PC-9 (cell line): ENCODE results near the gene UGT1A10. TPM values are rescaled to one million over a fixed set of nuclear protein-coding genes. Genes with fewer than 3 reads are reported as not detected.

ENCODE experiments used
- BruUV-seq: library from RNA; stranded (reverse); fragments of 400-500 nt; replicated peaks from 2 replicates; lab custom pipeline; 2021; lab: Mats Ljungman, UMichigan
- CTCF ChIA-PET: fragments of 300-600 bp; sonication (Branson Sonifier 250); formaldehyde crosslinking; loops from one replicate; lab custom pipeline; 2022; ENCODE audit warnings: antibody characterized with exemption; lab: Charles Lee
- POLR2A ChIA-PET: fragments of 300-600 bp; sonication (Branson Sonifier 250); formaldehyde crosslinking; loops from one replicate; lab custom pipeline; 2022; ENCODE audit warnings: antibody characterized with exemption; ENCODE audit not compliant: unreplicated experiment; lab: Charles Lee
- DNase-seq, 2 experiments: peaks; one replicate each; pipeline versions ENCODE4 v3.0.0 to v3.0.0-alpha.2; 2015 to 2022; ENCODE audit warnings: mixed read lengths in 1 of 2
- H2AFZ ChIP-seq: fragments of 200-600 bp; sonication (generic); 2 replicates; pipeline ENCODE4 v1.8.1; 2017; ENCODE audit warnings: antibody characterized with exemption
- H3F3A ChIP-seq: fragments of 200-600 bp; sonication (generic); 2 replicates; pipeline ENCODE4 v1.8.1; 2017; ENCODE audit warnings: antibody characterized with exemption, mild to moderate bottlenecking, low read depth; ENCODE audit not compliant: insufficient read depth
- H3K27ac ChIP-seq: fragments of 200-600 bp; sonication (generic); 2 replicates; pipeline ENCODE4 v1.6.1; 2016; ENCODE audit warnings: mixed run types
- H3K27me3 ChIP-seq: fragments of 200-600 bp; sonication (generic); 2 replicates; pipeline ENCODE4 v1.6.1; 2016; ENCODE audit warnings: low read depth, mixed run types; ENCODE audit not compliant: insufficient read depth
- H3K36me3 ChIP-seq: fragments of 200-600 bp; sonication (generic); 2 replicates; pipeline ENCODE4 v1.6.1; 2016; ENCODE audit warnings: low read depth, mixed run types
- H3K4me1 ChIP-seq: fragments of 200-600 bp; sonication (generic); replicated peaks from 2 replicates; pipeline ENCODE4 v1.6.1; 2016; ENCODE audit warnings: mixed run types; ENCODE audit not compliant: insufficient read depth
- H3K4me2 ChIP-seq: fragments of 200-600 bp; sonication (generic); 2 replicates; pipeline ENCODE4 v1.6.1; 2017; ENCODE audit warnings: mixed run types
- H3K4me3 ChIP-seq: fragments of 200-600 bp; sonication (generic); 2 replicates; pipeline ENCODE4 v1.6.1; 2016; ENCODE audit warnings: mixed run types
- H3K79me2 ChIP-seq: fragments of 200-600 bp; sonication (generic); 2 replicates; pipeline ENCODE4 v1.6.1; 2017; ENCODE audit warnings: low read depth, mixed run types
- H3K9me2 ChIP-seq: fragments of 200-600 bp; sonication (generic); 2 replicates; pipeline ENCODE4 v1.8.1; 2017; ENCODE audit warnings: mild to moderate bottlenecking; ENCODE audit not compliant: insufficient read depth
- H3K9me3 ChIP-seq: fragments of 200-600 bp; sonication (generic); 2 replicates; pipeline ENCODE4 v1.8.1; 2016; ENCODE audit warnings: low read depth; ENCODE audit not compliant: insufficient read depth
- H4K20me1 ChIP-seq: fragments of 200-600 bp; sonication (generic); 2 replicates; pipeline ENCODE4 v1.8.1; 2017; ENCODE audit not compliant: insufficient read depth
- EZH2 ChIP-seq: fragments of 200-600 bp; sonication (generic); IDR thresholded peaks from 2 replicates; pipeline ENCODE4 v1.8.0; 2017; ENCODE audit warnings: antibody characterized with exemption, low read depth
- intact Hi-C: fragments of 100-400 bp; cut with micrococcal nuclease; formaldehyde crosslinking; loops from one replicate; pipeline ENCODE4 v1.10.0; 2022; ENCODE audit not compliant: unreplicated experiment
- total RNA-seq: library from RNA; stranded (reverse); gene quantifications from 2 replicates; pipeline ENCODE4 v1.2.3, GENCODE V29; 2021
- TF ChIP-seq, protein P1 (sequence below): fragments of 200-600 bp; sonication (generic); conservative IDR thresholded peaks from 2 replicates; pipeline ENCODE4 v1.6.1; 2017; ENCODE audit warnings: mixed run types, antibody characterized with exemption, mild to moderate bottlenecking, moderate library complexity

UGT1A10 gene
- total RNA-seq, 1 experiment from 2014 or later = not detected

DNA sequence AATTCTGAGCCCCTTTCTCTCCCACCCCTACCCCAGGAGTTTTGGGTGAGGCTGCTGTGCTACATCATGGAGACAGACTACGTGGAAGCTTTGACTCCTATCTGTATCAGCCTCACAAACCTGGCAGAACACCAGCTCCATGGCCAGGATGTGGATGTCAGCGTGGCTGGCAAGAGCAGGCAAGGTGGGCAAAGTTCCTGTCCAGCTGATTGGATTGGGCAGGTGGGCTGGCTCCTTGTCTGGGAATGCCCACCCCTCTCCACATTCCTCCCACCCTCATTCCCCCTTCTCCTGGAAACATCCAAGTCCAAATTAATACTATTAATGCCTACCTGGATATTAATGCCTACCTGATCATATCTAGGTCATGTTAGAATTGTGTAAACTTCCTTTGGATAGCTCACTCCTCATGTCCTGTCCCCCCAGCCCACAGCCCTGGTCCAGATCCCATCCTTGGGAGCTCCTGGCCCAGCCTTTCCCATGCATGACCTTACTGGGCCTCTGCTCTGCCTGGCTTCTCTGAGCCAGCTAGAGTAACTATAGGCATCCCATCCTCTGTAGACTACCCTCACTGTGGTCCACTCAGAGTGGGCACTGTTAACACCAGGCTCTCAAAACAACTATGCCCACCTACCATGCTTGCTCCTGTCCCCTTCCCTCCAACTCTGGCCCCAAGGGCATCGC, 166.0 kb downstream of the UGT1A10 start:
- intact Hi-C loops = no loop called here
- peaks cover 7% of the 10 kb centered on the region for H3K4me1 ChIP-seq
- TF ChIP-seq, protein P1, sequence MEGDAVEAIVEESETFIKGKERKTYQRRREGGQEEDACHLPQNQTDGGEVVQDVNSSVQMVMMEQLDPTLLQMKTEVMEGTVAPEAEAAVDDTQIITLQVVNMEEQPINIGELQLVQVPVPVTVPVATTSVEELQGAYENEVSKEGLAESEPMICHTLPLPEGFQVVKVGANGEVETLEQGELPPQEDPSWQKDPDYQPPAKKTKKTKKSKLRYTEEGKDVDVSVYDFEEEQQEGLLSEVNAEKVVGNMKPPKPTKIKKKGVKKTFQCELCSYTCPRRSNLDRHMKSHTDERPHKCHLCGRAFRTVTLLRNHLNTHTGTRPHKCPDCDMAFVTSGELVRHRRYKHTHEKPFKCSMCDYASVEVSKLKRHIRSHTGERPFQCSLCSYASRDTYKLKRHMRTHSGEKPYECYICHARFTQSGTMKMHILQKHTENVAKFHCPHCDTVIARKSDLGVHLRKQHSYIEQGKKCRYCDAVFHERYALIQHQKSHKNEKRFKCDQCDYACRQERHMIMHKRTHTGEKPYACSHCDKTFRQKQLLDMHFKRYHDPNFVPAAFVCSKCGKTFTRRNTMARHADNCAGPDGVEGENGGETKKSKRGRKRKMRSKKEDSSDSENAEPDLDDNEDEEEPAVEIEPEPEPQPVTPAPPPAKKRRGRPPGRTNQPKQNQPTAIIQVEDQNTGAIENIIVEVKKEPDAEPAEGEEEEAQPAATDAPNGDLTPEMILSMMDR = no peak
- no peak for TF ChIP-seq EZH2
- H3K9me3 ChIP-seq = no peaks in the 10 kb centered on the region
- no peaks in the 10 kb centered on the region for H3K36me3 ChIP-seq
- H3K9me2 ChIP-seq = no peaks in the 10 kb centered on the region
- H3F3A ChIP-seq = no peaks in the 10 kb centered on the region
- H3K79me2 ChIP-seq = no peaks in the 10 kb centered on the region
- H3K27ac ChIP-seq = no peak overlapping the region
- DNase-seq = no peak
- ChIA-PET CTCF (interaction anchor here (0.6 kb wide), 1 partner anchor 405 kb away, joined by 4 read pairs; no protein-coding TSS in a partner anchor), POLR2A (interaction anchor here (0.6 kb wide), 1 partner anchor 415 kb away, joined by 3 read pairs; no protein-coding TSS in a partner anchor)
- H4K20me1 ChIP-seq = no peaks in the 10 kb centered on the region
- no peak overlapping the region for H3K4me3 ChIP-seq
- no peak overlapping the region for H3K4me2 ChIP-seq
- no TSS peak for BruUV-seq
- H3K27me3 ChIP-seq = no peaks in the 10 kb centered on the region
- no peak overlapping the region for H2AFZ ChIP-seq

DNA sequence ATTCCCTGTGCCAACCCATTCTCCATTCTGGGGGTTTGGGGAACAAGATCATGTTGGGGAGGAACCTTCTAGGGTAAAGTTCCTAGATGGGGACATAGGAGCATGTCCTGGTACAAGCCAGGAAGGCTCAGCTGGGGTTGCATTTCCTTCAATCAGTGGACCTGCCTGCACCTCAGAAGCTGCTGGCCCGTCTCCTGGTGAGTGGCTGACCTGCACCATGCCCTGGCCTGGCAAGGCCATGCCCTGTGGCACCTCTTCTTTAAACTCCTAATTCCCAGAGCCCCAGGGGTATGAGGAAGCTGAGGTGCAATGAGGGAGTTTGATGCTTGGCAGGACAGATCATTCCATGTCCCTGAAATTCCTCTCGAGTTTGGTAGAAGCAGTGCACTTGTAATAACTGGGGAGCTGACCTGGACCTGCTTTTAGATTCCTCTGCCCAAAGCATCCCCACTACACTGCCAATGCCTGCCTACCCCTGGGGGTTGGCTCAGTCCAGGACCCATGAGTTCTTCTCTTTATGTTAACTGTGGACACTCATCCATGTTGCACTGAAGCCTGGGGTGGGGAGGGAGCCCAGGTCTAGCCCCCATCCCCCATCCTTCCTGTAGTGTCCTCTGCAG, 167.2 kb downstream of the UGT1A10 start:
- CTCF ChIA-PET = no interaction called here
- H3K79me2 ChIP-seq = no peaks in the 10 kb centered on the region
- H3K4me1 ChIP-seq = peaks cover 7% of the 10 kb centered on the region
- no peaks in the 10 kb centered on the region for H3K9me2 ChIP-seq
- no peaks in the 10 kb centered on the region; the same call in 1 of the 2 replicates for H3K27me3 ChIP-seq
- H3K27ac ChIP-seq = no peak overlapping the region
- H3K4me3 ChIP-seq = no peak overlapping the region
- no peaks in the 10 kb centered on the region for H4K20me1 ChIP-seq
- no peaks in the 10 kb centered on the region for H3K36me3 ChIP-seq
- intact Hi-C loops = no loop called here
- no peak overlapping the region for H2AFZ ChIP-seq
- H3K9me3 ChIP-seq = no peaks in the 10 kb centered on the region
- no peaks in the 10 kb centered on the region for H3F3A ChIP-seq
- TF ChIP-seq, protein P1 = no peak
- POLR2A ChIA-PET = interaction anchor here (0.5 kb wide), 1 partner anchor 54 kb away, joined by 5 read pairs; no protein-coding TSS in a partner anchor
- no TSS peak for BruUV-seq
- DNase-seq = no peak
- H3K4me2 ChIP-seq = no peak overlapping the region

DNA sequence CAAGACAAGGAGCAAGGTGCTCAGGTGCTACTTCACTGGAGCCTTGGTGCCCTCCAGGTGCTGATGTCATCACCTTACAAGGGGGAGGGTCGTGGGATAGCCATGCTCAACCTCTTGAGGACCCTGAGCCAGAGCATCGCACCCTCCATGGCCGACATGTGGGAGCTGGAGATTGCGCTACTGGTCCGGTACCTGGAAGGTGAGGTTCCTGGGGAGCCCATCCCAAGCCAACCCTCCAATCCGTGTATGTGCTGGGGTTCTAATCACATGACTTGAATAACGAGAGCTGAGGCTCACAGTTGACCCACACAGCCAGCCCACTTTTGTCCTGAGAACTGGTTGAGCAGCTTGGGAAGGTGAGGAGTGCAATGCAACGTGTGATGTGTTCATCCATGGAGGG, 167.7 kb downstream of the UGT1A10 start:
- POLR2A ChIA-PET = interaction anchor here (0.5 kb wide), 1 partner anchor 54 kb away, joined by 5 read pairs; no protein-coding TSS in a partner anchor
- no peak overlapping the region for H2AFZ ChIP-seq
- CTCF ChIA-PET = no interaction called here

More for the DNA sequence above, 167.7 kb downstream of the UGT1A10 start:
- Histone ChIP-seq H3K36me3 (no peaks in the 10 kb centered on the region), H3K4me1 (peaks cover 7% of the 10 kb centered on the region), H3K27me3 (no peaks in the 10 kb centered on the region; the same call in 1 of the 2 replicates), H4K20me1 (no peaks in the 10 kb centered on the region), H3K4me3 (no peak overlapping the region), H3K27ac (no peak overlapping the region), H3K4me2 (no peak overlapping the region), H3K79me2 (no peaks in the 10 kb centered on the region), H3K9me3 (no peaks in the 10 kb centered on the region), H3K9me2 (no peaks in the 10 kb centered on the region), H3F3A (no peaks in the 10 kb centered on the region)
- DNase-seq = no peak
- intact Hi-C loops = no loop called here
- BruUV-seq = no TSS peak
- TF ChIP-seq, protein P1 = no peak
- no peak for TF ChIP-seq EZH2
